ENCODE data around the gene TBXAS1. TPM values are rescaled to one million over a fixed set of nuclear protein-coding genes. Genes with fewer than 3 reads are reported as not detected.

TBXAS1 gene
- total and polyA plus RNA-seq, 2 donors (not counting 3 experiments of a cell fraction or from before 2014, with no cell fraction given), result 2.1 to 4.3 TPM

Other genes with a start within 250 kb of the TBXAS1 start
- gene HIPK2, start 51.3 kb upstream of the TBXAS1 start, total RNA-seq, result 40.3 and 43.8 TPM in 2 replicates
- 8.9 and 9.0 TPM in 2 replicates for gene HIPK2, start 51.3 kb upstream of the TBXAS1 start, polyA plus RNA-seq
- gene PARP12, start 233.7 kb downstream of the TBXAS1 start, total RNA-seq, result 52.2 and 65.4 TPM in 2 replicates
- 83.2 and 89.1 TPM in 2 replicates for gene PARP12, start 233.7 kb downstream of the TBXAS1 start, polyA plus RNA-seq